ENCODE data around the gene PAQR4. TPM values are rescaled to one million over a fixed set of nuclear protein-coding genes. Genes with fewer than 3 reads are reported as not detected.

The PAQR4 gene
- total RNA-seq, 4 donors from 2014 or later, result 1.9 to 6.4 (median 4.1) TPM

- Histone ChIP-seq H3K9me3 (no peaks in the 10 kb centered on the region), H3K4me1 (peaks cover 0 to 31% (median 3%) of the 10 kb centered on the region in 3 donors), H3K27me3 (peaks cover 42% of the 10 kb centered on the region), H3K36me3 (no peaks in the 10 kb centered on the region), H3K4me3 (no peak overlapping the region), H3K27ac (no peak overlapping the region)
- no peak for ATAC-seq
- WGBS, 2 donors (ENCODE audit: low coverage in 1 of 2), result 80% methylated on average over 5 of the region's 15 CpGs; no CpG with 5 or more reads in 1 of the 2 donors
- TF ChIP-seq CTCF (IDR thresholded peaks at IDR 0.05) (no peak), EP300 (IDR thresholded peaks at IDR 0.05) (no peak), POLR2A (IDR thresholded peaks at IDR 0.05) (no peak), POLR2AphosphoS5 (IDR thresholded peaks at IDR 0.05) (no peak)
These were observed 16.8 kb downstream of the PAQR4 start for GRCh38 chr16:2985893-2986355.

DNA sequence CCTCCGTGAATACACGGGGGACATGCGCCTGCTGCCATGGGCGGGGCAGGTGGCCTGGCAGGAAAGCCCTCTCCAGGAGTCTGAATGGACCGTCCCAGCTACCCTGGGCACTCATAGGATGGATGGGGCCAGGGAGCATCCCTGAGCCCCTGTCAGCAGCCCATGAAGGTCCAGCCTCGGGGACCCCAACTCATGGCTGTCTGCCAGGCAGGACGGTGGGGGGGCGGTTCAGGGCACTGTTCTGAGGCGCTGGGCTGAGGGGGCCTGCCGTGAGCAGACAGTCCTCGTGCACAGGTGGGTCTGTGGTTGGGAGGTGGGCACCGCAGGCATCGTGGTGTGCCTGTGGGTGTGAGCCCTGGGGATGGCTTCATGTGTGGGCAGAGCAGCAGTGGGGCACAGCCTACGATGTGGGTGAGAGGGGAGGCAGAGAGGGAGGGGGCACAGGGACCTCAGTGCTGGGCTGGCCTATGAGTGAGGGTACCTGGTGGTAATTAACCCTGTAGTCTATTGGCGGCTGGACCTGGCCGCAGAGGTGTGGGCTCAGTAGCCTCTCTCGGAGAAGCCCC, 17.6 kb downstream of the PAQR4 start:
- no peaks in the 10 kb centered on the region for H3K36me3 ChIP-seq
- no peaks in the 10 kb centered on the region for H3K9me3 ChIP-seq
- H3K4me1 ChIP-seq, result peaks cover 0 to 25% (median 3%) of the 10 kb centered on the region in 3 donors
- no peak overlapping the region for H3K27ac ChIP-seq
- no peak for ATAC-seq
- TF ChIP-seq POLR2A (IDR thresholded peaks at IDR 0.05) (no peak), POLR2AphosphoS5 (IDR thresholded peaks at IDR 0.05) (no peak), CTCF (IDR thresholded peaks at IDR 0.05) (no peak), EP300 (IDR thresholded peaks at IDR 0.05) (no peak)
- WGBS, 2 donors (ENCODE audit: low coverage in 1 of 2), result 73 to 83% methylated on average over 2 to 3 of the region's 17 CpGs
- no peak overlapping the region for H3K4me3 ChIP-seq
- H3K27me3 ChIP-seq, result peaks cover 45% of the 10 kb centered on the region

DNA sequence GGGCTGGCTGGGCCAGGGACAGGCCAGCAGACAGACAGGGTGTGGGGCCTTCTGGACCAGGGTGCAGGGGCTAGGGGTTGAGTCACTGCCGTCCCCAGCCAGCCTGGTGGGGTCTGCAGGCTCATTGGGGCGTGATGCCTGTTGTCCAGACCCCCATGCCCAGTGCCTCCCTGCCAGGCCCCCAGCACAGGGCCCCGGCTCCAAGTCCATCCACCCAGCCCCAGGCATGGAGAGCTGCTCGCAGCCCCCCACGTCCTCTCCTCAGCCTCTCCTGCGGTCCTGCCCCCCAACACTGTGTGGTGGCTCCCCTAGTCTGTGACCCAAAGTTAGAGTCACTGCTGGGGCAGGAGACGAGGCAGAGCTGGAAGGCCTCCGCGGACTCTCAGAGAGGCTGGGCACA, 18.1 kb downstream of the PAQR4 start:
- Histone ChIP-seq H3K4me3 (no peak overlapping the region), H3K36me3 (no peaks in the 10 kb centered on the region), H3K9me3 (no peaks in the 10 kb centered on the region), H3K27ac (no peak overlapping the region), H3K27me3 (peaks cover 45% of the 10 kb centered on the region), H3K4me1 (peaks cover 0 to 25% (median 3%) of the 10 kb centered on the region in 3 donors)
- WGBS, 2 donors (ENCODE audit: low coverage in 1 of 2), result 100% methylated on average over 1 of the region's 9 CpGs; no CpG with 5 or more reads in 1 of the 2 donors
- TF ChIP-seq POLR2AphosphoS5 (IDR thresholded peaks at IDR 0.05), result no peak
- no peak for TF ChIP-seq CTCF (IDR thresholded peaks at IDR 0.05)
- TF ChIP-seq EP300 (IDR thresholded peaks at IDR 0.05), result no peak
- no peak for TF ChIP-seq POLR2A (IDR thresholded peaks at IDR 0.05)
- no peak for ATAC-seq

DNA sequence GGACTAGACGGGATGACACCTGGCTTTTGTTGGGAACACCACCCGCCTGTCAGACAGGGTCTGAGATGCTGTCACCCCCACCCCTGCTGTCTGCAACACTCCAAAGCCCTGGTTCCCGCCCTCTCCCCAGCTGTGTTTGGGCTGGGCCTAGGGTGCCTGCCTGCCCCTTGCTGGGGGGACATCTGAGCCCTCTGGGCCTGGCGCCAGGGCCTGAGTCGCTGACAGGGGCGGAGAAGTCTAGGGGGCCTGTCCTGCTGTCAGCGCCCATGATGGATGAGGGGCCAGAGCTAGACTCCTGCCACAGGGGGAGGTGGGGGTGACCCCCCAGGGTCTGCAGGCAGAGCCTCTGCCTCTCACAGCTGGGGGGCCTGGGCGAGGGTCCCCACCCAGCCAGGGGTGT, 18.7 kb downstream of the PAQR4 start:
- ATAC-seq, result no peak
- H3K27me3 ChIP-seq, result peaks cover 45% of the 10 kb centered on the region
- no CpG with 5 or more reads among the region's 8 CpGs for WGBS, 2 donors (ENCODE audit: low coverage in 1 of 2)
- no peak overlapping the region for H3K4me3 ChIP-seq
- no peaks in the 10 kb centered on the region for H3K9me3 ChIP-seq
- TF ChIP-seq POLR2AphosphoS5 (IDR thresholded peaks at IDR 0.05), result no peak
- TF ChIP-seq POLR2A (IDR thresholded peaks at IDR 0.05), result no peak
- no peak for TF ChIP-seq CTCF (IDR thresholded peaks at IDR 0.05)
- TF ChIP-seq EP300 (IDR thresholded peaks at IDR 0.05), result no peak
- no peak overlapping the region for H3K27ac ChIP-seq
- peaks cover 0 to 25% (median 3%) of the 10 kb centered on the region in 3 donors for H3K4me1 ChIP-seq
- H3K36me3 ChIP-seq, result no peaks in the 10 kb centered on the region

GRCh38 chr16:2988590-2989099, 19.5 kb downstream of the PAQR4 start:
- no peaks in the 10 kb centered on the region for H3K9me3 ChIP-seq
- no peak for TF ChIP-seq CTCF (IDR thresholded peaks at IDR 0.05)
- TF ChIP-seq POLR2A (IDR thresholded peaks at IDR 0.05), result no peak
- TF ChIP-seq POLR2AphosphoS5 (IDR thresholded peaks at IDR 0.05), result no peak
- TF ChIP-seq EP300 (IDR thresholded peaks at IDR 0.05), result no peak
- peaks cover 45% of the 10 kb centered on the region for H3K27me3 ChIP-seq
- H3K27ac ChIP-seq, result no peak overlapping the region
- WGBS, 2 donors (ENCODE audit: low coverage in 1 of 2), result 17 to 70% methylated on average over 1 to 3 of the region's 8 CpGs
- H3K4me3 ChIP-seq, result no peak overlapping the region
- no peak for ATAC-seq
- H3K36me3 ChIP-seq, result no peaks in the 10 kb centered on the region
- H3K4me1 ChIP-seq, result peaks cover 0 to 18% (median 3%) of the 10 kb centered on the region in 3 donors

Data from gastroesophageal sphincter (tissue), 4 donors.